Nephron (organoid): Measurements from ENCODE around the gene GNB1.

ENCODE experiments used
- H3K27ac Mint-ChIP-seq, 3 experiments: 2 replicates each; pipeline ENCODE4 v1.8.0; 2020; ENCODE audit warnings: mixed read lengths in 3 of 3, mild to moderate bottlenecking in 2 of 3, moderate library complexity in 1 of 3
- H3K27me3 Mint-ChIP-seq: 2 replicates; pipeline ENCODE4 v1.8.0; 2021; ENCODE audit warnings: low read depth, mild to moderate bottlenecking, moderate library complexity, mixed read lengths
- H3K36me3 Mint-ChIP-seq: 2 replicates; pipeline ENCODE4 v1.8.0; 2020; ENCODE audit warnings: low read depth, mixed read lengths
- H3K4me1 Mint-ChIP-seq: 2 replicates; pipeline ENCODE4 v1.8.0; 2020; ENCODE audit warnings: mixed read lengths
- H3K4me3 Mint-ChIP-seq, 3 experiments: 2 replicates each; pipeline ENCODE4 v1.8.0; 2020; ENCODE audit warnings: mild to moderate bottlenecking in 3 of 3, mixed read lengths in 3 of 3, moderate library complexity in 2 of 3
- H3K9me3 Mint-ChIP-seq: 2 replicates; pipeline ENCODE4 v1.8.0; 2020; ENCODE audit warnings: mixed read lengths
- TF ChIP-seq, protein P1 (sequence below), 3 experiments: fragments of 200-600 bp; sonication (generic); IDR thresholded peaks; one replicate each; pipeline ENCODE4 v1.5.0; 2021; ENCODE audit warnings: antibody characterized with exemption in 3 of 3; ENCODE audit not compliant: unreplicated experiment in 3 of 3

GNB1 gene

DNA sequence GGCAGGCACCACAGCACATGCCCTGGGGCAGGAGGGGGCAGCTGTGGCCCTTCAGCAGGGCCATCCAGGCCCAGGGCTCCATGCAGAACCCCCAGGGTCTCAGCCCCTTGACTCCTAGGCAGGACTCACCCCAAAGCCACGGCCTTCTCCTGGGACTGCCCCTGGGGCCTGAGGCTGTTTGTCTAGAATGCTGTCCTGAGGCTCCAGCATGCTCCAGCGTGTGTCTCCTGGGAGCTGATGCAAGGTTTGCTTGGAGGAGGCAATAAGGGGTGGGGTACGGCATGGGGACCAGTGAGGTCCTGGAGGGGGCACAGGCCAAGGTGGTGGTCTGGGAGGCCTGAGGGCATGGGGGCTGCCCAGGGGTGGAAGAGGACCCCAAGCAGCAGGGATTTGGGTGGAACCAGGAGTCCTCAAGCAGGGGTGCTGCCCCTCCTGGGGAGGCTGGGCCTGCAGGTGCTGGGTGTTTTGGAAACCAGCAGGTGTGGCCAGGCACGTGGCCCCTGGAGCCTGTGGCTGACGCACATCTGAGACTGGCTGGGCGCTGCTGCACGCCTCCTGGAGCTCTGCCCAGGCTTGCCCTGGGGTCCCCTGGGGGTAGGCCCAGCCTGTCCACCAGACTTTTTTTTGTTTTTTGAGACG is 16.3 kb upstream of the GNB1 start:
- Mint-ChIP-seq H3K4me1 (peaks cover 13% of the 10 kb centered on the region), H3K9me3 (no peaks in the 10 kb centered on the region), H3K27ac (no peak overlapping the region), H3K4me3 (peak overlapping the region in 2 of 3 experiments; percentile 50), H3K36me3 (no peaks in the 10 kb centered on the region), H3K27me3 (peaks cover 4% of the 10 kb centered on the region)
- TF ChIP-seq, protein P1, sequence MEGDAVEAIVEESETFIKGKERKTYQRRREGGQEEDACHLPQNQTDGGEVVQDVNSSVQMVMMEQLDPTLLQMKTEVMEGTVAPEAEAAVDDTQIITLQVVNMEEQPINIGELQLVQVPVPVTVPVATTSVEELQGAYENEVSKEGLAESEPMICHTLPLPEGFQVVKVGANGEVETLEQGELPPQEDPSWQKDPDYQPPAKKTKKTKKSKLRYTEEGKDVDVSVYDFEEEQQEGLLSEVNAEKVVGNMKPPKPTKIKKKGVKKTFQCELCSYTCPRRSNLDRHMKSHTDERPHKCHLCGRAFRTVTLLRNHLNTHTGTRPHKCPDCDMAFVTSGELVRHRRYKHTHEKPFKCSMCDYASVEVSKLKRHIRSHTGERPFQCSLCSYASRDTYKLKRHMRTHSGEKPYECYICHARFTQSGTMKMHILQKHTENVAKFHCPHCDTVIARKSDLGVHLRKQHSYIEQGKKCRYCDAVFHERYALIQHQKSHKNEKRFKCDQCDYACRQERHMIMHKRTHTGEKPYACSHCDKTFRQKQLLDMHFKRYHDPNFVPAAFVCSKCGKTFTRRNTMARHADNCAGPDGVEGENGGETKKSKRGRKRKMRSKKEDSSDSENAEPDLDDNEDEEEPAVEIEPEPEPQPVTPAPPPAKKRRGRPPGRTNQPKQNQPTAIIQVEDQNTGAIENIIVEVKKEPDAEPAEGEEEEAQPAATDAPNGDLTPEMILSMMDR (IDR thresholded peaks at IDR 0.05; ENCODE audit: unreplicated experiment in 3 of 3): no peak

DNA sequence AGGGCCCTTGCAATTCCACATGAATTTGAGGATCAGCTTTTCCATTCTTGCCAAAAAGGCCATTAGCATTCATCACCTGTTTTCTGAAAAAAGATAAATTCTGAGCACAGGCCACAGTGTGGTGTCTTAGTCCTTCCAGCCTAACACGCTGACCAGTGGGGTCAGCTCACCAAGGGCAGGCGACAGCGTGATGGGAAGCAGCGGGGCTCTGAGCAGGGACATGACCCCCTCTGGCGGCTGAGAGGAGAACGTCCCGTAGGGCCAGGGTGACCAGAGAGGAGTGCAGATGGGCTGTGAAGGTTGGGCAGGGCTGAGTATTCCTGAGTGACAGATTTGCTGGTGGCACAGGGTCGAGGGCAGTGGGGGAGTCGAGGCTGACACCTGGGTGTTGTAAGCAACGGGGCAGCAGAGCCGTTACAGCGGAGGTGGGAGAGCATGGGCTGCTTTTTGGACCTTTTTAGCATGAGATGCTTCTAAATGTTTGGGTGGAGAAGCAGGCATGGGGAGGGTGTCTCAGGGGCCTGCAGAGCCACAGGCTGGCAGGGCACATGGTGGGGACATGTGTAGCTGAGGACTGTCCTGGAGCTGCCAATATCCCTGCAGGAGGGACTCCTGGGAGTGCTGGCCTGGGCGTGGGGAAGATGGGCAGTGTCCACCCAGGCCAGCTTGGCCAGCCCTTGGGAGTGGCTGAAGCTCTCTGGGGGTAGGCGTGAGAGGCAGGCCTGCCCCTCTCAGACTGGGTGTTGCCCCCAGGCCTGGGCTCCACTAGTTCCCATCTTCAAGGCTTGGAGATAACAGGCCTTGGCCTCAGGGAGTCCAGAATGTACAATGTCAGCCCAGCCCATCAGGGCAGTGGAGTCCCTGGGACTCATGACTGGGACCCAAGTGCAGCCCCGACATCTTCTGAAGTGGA is 15.6 kb upstream of the GNB1 start:
- Mint-ChIP-seq H3K4me1 (peaks cover 13% of the 10 kb centered on the region), H3K27me3 (peaks cover 4% of the 10 kb centered on the region), H3K4me3 (peak overlapping the region; percentile 71 to 79 (median 78)), H3K27ac (peak overlapping the region; percentile 16 to 59 (median 24)), H3K36me3 (no peaks in the 10 kb centered on the region), H3K9me3 (no peaks in the 10 kb centered on the region)
- TF ChIP-seq, protein P1 (IDR thresholded peaks at IDR 0.05; ENCODE audit: unreplicated experiment in 3 of 3): peak; percentile 77 to 95 (median 91)

DNA sequence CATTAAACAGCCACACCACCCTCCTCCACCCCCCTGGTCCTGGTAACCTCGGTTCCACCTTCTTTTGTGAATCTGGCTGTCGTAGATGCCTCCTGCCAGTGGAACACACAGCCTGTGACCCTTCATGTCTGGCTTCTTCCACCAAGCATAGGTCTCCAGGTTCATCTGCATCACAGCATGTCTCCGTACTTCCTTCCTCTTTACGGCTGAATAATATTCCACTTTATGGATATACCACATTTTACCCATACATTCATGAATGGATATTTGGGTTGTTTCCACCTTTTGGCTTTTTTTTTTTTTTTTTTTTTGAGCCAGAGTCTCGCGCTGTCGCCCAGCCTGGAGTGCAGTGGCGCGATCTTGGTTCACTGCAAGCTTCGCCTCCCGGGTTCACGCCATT is 12.3 kb upstream of the GNB1 start:
- no peaks in the 10 kb centered on the region for H3K9me3 Mint-ChIP-seq
- H3K4me1 Mint-ChIP-seq: peaks cover 6% of the 10 kb centered on the region
- no peak overlapping the region for H3K4me3 Mint-ChIP-seq
- no peak overlapping the region for H3K27ac Mint-ChIP-seq
- no peaks in the 10 kb centered on the region for H3K36me3 Mint-ChIP-seq
- no peaks in the 10 kb centered on the region for H3K27me3 Mint-ChIP-seq
- TF ChIP-seq, protein P1 (IDR thresholded peaks at IDR 0.05; ENCODE audit: unreplicated experiment in 3 of 3): no peak

DNA sequence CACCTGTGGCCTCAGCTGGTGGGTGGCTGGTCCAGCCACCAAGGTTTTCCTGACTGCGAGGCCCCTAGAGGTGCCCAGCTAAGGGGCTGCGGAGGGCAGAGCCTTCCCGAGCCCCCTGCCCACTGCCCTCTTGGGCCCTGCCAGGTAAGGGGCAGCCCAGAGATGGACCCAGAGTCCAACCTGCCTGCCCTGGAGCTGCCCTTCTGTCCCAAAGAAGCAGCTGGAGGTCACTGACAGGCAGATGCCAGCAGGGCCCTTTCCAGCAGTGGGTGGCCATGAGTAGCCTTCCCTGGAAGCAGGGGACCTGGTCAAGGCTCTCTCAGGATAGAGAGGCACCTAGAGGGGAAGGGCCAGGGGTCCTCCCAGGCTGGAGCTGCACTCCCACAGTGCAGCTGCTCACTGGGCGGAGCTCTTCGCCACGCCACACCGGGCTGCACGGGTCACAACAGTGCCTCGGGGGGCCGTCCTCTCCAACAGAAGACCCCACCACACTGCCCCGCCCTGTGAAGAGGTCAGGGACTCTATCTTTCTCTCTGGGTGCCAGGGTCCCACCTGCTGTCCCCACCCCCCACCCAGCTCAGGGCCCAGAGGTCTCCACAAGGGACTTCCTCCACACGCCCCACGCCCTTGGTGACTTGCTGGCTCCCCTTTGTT is 10.9 kb upstream of the GNB1 start:
- TF ChIP-seq, protein P1 (IDR thresholded peaks at IDR 0.05; ENCODE audit: unreplicated experiment in 3 of 3): no peak
- H3K27ac Mint-ChIP-seq: no peak overlapping the region
- peaks cover 7% of the 10 kb centered on the region for H3K27me3 Mint-ChIP-seq
- no peaks in the 10 kb centered on the region for H3K9me3 Mint-ChIP-seq
- H3K4me1 Mint-ChIP-seq: peaks cover 6% of the 10 kb centered on the region
- H3K4me3 Mint-ChIP-seq: no peak overlapping the region
- H3K36me3 Mint-ChIP-seq: no peaks in the 10 kb centered on the region

DNA sequence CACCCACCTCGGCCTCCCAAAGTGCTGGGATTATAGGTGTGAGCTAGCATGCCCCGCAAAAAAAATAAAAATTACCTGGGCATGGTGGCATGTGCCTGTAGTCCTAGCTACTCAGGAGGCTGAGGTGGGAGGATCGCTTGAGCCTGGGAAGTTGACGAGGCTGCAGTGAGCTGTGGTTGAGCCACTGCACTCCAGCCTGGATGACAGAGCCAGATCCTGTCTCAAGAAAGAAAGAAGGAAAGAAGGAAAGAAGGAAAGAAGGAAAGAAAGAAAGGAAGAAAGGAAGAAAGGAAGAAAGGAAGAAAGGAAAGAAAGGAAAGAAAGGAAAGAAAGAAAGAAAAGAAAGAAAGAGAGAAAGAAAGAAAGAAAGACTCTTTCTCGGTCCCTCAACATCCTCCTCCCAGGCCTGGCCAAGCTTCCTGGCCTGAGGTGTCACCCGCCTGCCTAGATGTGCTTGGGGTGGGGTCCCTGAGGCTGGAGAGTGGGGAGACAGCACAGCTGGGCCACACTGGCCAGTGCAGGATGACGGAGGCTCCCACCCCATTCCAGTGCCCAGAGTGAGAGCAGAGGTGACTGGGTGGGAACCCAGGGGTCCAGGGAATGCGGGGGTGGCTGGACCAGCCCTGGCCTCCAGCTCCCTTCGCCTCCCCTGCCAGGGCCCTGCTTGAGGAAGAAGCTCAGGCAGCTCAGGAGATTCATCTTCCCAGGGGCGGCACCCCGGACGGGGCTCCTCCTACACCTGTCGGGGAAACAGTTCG is 10.2 kb upstream of the GNB1 start:
- Mint-ChIP-seq H3K4me1 (peaks cover under 1% of the 10 kb centered on the region), H3K4me3 (no peak overlapping the region), H3K36me3 (no peaks in the 10 kb centered on the region), H3K9me3 (no peaks in the 10 kb centered on the region), H3K27ac (no peak overlapping the region), H3K27me3 (peaks cover 9% of the 10 kb centered on the region)
- TF ChIP-seq, protein P1 (IDR thresholded peaks at IDR 0.05; ENCODE audit: unreplicated experiment in 3 of 3): no peak
